RPMI7951 (cell line): ENCODE data around the gene PCSK6. TPM values are rescaled to one million over a fixed set of nuclear protein-coding genes. Genes with fewer than 3 reads are reported as not detected.
A peak's percentile ranks its signal among the peaks of the same experiment; 100 is the strongest.
"Not testable (repeated sequence)": the region's sequence is repeated elsewhere in the genome, so short reads cannot be mapped to it uniquely, and the experiment has no call there.

Source experiments
- DNase-seq: peaks from one replicate; pipeline ENCODE4 v3.0.0-alpha.2; 2012; ENCODE audit warnings: low read depth
- total RNA-seq: library from RNA; depleted of rRNA; stranded (reverse); fragments of >200 nt; shearing (Covaris generic); gene quantifications from 2 replicates; pipeline ENCODE4 v1.2.3, GENCODE V29; 2014

Gene PCSK6
- total RNA-seq, 1 experiment from 2014 or later: 0.48 TPM

DNA sequence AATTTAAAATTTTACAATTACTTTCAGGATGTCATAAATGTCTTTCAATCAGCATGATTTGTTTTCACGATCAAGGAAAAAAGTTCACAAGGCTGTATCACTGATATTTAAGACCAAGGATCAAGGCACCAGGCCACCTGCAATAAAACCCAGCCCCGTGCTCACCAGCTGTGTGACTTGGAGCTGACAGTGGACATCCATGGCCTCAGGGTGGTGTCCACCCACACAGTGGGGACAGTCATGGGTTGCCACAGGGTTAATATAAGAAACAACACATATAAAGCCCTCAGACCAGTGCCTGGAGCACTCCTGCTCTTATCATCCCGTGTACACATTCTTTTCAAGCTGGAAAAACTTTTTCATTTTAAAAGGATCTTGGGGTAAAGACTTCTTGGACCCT is 56.5 kb downstream of the PCSK6 start:
- no peak for DNase-seq

DNA sequence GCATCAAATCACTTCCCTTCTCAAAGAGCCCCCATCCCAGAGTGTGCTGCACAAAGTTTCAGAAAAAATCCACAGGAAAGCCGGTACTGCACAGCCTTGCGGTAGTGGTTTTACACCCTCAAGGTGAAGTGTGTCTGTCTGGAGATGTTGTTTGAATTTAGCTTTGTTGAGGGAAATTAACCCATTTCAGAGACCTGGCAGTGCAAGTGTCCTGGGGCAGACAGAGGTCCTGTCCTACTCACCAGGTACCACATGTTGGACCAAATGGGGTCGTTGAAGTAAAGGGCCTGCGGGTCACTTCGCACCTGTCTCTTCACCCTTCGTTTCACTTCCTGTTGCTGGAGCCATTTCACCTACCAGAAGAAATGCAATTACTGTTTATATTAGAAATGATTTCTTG is 57.8 kb downstream of the PCSK6 start:
- DNase-seq: no peak

DNA sequence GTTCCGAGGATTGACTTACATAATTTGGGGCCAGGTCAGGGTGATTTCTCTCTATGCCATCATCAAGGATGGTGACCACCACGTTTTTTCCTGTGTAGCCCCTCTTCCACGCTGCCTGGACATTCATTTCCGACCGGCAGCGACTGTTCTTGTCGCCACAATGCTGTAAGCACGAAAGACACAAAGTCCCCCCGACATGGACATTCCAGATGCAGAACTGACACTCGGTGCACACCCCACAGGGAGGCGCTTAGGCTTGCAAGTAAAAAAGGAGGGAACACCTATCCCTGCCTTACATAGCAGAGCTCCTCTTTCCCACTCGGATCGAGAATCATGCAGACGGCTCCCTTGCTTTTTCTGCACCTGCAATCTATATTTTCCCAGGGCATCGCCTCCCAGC is 58.2 kb downstream of the PCSK6 start:
- no peak for DNase-seq

GRCh38 chr15:101429646-101430045 is 59.9 kb downstream of the PCSK6 start:
- DNase-seq: no peak

- DNase-seq: no peak
These were observed 60.3 kb downstream of the PCSK6 start for GRCh38 chr15:101429191-101429590.

GRCh38 chr15:101428758-101429157 is 60.7 kb downstream of the PCSK6 start:
- no peak for DNase-seq

- DNase-seq: no peak
These were observed 61.7 kb downstream of the PCSK6 start for GRCh38 chr15:101427606-101428487.

- no peak for DNase-seq
These were observed 62.7 kb downstream of the PCSK6 start for GRCh38 chr15:101426761-101427333.

DNA sequence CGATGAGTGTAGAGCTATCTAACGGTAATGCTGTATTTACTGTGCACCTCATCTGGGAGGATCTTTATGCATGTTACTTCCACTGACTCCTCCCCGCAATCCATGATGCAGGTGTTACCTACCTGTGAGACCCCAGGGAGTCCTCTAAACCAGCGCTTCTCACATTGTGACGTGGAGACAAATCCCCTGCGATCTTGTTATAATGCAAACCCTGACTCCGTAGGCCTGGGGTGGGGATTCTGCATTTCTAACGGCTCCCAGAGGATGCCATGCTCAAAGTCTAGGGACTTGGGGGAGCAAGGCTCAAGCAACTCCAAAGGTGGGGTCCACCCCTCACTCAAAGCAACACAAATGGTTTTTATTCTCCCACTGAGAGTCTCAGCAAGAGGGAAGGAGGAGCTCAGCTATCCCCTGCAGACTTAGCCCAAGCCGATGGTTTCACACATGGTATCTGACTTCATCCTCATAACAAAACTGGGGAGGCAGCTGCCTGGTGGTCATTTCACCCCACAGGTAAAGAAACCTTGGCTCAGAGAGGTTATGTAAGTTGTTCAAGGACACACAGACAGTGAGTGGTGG is 63.6 kb downstream of the PCSK6 start:
- no peak for DNase-seq

DNA sequence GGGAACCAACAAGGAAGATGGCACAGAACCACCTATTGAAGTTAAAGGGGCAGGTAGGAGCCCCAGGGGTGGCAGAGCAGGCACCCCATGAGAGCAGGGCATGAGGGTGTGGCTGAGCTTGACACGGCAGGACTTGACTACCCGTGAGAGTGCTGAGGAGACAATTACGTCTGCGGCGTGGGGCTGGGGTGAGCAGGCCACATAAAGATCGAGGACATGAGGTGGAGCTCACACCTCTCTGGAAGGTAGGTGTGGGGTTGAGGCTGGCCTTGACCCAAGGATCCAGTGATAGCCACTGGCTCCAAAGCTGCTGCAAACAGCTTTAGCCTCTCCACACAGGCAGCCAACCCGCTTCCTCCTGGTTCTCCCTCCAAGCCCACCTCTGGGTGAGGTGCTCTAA is 64.5 kb downstream of the PCSK6 start:
- no peak for DNase-seq

- no peak for DNase-seq
These were observed 69.3 kb downstream of the PCSK6 start for GRCh38 chr15:101420232-101420631.

DNA sequence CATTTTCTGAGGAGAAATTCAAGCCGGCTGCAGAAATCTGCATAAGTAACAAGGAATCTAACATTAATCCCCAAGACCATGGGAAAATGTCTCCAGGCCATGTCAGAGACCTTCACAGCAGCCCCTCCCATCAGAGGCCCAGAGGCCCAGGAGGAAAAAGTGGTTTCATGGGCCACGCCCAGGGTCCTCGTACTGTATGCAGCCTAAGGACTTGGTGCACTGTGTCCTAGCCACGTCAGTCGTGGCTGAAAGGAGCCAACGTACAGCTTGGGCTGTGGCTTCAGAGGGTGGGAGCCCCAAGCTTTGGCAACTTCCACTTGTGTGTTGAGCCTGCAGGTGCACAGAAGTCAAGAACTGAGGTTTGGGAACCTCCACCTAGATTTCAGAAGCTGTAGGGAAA is 73.0 kb downstream of the PCSK6 start:
- not testable (repeated sequence) for DNase-seq

GRCh38 chr15:101413239-101413638 is 76.3 kb downstream of the PCSK6 start:
- no peak for DNase-seq

DNA sequence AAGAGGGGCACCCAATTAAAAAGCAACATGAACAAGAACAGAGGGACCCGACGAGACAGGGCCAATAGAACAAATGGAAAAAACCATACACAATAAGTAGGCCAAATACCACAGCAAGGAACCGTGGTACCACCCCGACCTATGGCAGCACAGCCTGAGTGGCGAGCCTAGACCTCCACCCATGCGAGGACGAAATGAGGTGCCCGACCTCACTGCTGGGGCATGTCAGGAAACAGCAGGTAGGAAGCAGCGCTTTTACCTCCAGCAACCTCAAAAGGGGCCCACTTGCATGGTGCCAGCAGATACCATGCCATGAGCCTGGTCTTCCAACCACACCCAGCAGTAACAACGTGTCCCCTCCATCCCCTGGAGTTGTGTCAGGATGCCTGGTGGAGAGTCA is 77.9 kb downstream of the PCSK6 start:
- no peak for DNase-seq

GRCh38 chr15:101411085-101411484 is 78.4 kb downstream of the PCSK6 start:
- DNase-seq: no peak

GRCh38 chr15:101410612-101411011 is 78.9 kb downstream of the PCSK6 start:
- DNase-seq: no peak

- no peak for DNase-seq
These were observed 79.9 kb downstream of the PCSK6 start for GRCh38 chr15:101409621-101410020.

- no peak for DNase-seq
These were observed 81.3 kb downstream of the PCSK6 start for GRCh38 chr15:101407966-101408775.

DNA sequence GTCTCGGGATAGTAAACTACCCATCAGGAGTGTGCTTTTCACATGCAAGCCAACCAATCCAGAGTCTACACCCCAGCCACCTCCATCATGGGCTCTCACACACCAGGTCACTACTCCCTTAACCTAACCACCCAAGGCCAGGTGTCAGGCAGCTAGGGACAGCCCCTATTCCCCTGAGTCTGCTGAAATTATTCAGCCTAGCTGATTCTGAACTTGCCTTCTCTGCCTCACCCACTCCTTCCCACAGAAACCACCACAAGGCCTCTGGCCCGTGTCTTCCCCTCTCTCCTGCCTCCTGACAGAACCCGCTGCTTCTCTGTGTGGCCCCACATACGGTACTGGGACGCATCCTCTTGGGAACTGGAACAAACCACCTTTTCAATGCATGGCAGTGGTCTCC is 82.1 kb downstream of the PCSK6 start:
- DNase-seq: no peak

GRCh38 chr15:101406526-101407195 is 82.8 kb downstream of the PCSK6 start:
- DNase-seq: no peak

- peak; percentile 6 for DNase-seq
These were observed 83.5 kb downstream of the PCSK6 start for GRCh38 chr15:101406036-101406435.

DNA sequence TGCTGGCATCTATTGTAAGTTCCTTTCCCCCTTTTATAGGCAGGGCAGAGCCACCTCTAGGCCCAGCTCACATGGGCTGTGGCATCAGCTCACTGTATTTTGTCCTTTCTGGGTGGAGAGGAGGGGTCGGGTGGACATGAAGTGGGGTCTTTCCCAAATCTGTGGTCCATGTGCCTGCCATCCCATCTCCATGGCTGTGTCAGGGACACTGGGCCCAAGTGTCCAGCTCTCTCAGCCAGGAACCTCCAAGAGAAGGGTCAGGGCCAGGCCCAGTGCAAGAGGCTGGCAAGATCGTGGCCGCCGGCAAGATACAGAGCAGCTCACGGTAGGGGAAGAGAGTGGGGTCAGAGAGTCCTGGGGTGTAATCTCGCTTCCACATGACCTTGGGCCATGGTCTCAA is 85.3 kb downstream of the PCSK6 start:
- DNase-seq: no peak
